GM18511 (cell line): ENCODE results near the gene CRYGS.
A peak's percentile ranks its signal among the peaks of the same experiment; 100 is the strongest.
"Not testable (repeated sequence)": the region's sequence is repeated elsewhere in the genome, so short reads cannot be mapped to it uniquely, and the experiment has no call there.

Experiments
- ATAC-seq: cut with Tn5 transposase; IDR thresholded peaks from one replicate; pipeline ENCODE4 v1.9.1; 2021; ENCODE audit warnings: mild to moderate bottlenecking, moderate library complexity; ENCODE audit not compliant: unreplicated experiment

CRYGS gene

DNA sequence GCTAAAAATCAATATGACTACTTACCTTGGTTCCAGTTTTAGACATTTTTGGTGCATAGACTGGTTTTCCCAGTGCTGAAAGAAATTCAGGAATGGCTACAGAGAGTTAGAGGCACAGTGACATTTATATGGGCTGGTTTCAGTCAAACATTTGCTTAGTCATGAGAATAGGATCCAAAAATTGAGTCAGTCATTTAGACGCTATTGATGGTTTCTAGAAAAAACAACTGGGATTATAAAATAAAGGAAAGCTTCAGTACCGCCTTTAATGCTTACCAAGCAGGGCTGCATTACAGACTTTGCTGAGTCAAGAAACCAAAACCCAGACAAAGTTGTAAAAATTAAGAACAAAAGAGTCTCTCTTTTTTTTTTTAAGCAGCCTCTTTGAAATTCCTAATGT, at the start of gene CRYGS:
Gene CRYGS, minus strand, starts transcription at position 100 of the 400 bp plus-strand sequence. Its CDS starts 54 bp downstream, at position 46.
- no peak for ATAC-seq

DNA sequence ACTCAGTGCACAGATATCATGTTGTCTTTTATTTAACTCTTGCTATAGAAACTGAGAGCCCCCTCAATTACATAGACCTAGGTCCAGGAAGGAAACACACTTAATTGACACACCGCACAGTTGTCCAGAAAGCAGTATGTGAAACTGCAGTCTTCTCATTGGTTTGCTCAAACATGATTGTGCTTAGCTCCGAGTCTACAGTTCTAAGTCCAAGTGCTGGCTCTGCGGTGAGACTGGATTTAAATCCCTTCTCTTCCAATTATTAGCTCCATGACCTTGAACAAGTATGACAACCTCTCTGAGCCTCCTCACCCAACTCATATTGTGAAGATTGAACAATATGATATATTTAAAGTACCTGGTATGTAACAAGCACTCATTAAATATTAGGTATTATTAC, 49.7 kb upstream of the CRYGS start:
- no peak for ATAC-seq

DNA sequence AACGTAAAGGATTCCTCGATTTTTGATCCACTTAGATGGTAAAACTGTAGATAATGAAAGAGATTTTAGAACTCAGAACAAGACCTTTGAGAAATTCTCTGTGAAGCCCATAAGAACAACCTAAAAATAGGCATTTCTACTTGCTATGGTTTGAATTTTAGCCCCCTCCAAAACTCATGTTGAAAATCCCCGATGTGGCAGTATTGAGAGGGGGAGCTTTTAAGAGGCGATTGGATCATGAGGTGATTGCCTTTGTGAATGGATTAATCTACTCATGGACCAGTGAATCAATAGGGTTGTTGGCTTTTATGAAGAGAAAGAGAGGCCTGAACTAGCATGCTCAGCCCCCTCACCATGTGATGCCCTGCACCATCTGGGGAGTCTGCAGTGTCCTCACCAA, 48.5 kb upstream of the CRYGS start:
- no peak for ATAC-seq

DNA sequence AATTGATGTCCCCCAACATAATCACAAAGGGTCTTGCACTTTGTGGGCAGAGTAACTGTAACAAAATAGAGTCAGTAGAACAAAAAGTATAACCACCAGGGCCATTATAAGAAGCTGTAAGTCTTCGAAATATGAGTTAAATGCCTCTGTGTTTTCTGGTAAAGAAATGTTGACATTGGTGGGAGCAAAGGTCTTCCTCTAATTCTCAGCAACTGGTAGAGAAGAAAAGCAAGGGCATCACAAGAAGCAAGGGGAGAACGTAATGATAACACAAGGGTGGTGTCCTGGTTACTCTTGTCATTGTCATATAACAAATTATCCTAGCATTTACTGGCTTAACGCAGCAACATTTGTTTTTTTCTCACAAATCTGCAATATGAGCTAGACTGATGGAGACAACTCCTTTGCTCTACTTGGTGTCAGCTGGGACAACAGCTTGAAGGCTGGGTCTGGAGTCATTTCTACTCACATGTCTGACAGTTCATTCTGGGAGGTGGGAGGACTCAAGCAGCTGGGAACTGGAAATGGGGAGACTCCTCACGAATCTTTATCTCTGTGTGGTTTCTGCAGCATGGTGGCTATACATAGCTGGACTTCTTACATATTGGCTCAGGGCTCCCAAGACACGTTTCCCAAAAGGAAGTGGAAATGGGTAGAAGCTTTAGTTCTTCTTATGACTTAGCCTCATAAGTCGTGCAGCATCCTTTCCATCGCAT, 46.6 kb upstream of the CRYGS start:
- ATAC-seq, result no peak

DNA sequence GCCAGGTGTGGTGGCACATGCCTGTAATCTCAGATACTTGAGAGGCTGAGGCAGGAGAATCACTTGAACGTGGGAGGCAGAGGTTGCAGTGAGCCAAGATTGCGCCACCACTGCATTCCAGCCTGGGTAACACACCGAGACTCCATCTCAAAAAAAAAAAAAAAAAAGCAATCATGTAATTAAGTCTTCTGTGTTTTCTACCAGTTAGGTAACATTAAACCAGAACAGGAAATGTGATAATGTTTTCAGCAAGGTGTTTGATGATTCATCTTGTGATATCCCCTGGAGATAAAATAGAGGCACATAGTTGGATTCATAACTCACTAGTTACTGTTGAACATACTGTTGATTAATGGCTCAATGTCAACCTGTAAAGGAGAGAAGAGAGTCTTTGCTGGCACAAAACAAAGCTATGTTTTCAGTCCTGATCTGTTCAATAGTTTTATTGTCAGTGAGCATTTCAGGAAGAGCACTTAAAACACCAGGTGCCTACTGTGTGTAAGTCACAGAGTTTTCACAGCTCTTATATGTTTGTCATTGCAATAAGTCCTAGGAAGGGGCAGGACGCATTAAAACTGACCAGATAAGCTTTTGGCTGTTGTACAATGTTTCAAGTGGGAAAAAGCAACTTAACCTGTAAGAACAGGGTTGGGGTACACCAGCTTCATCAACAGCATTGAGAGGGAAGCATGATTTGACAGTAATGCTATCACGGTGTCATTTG, 45.8 kb upstream of the CRYGS start:
- ATAC-seq, result no peak

DNA sequence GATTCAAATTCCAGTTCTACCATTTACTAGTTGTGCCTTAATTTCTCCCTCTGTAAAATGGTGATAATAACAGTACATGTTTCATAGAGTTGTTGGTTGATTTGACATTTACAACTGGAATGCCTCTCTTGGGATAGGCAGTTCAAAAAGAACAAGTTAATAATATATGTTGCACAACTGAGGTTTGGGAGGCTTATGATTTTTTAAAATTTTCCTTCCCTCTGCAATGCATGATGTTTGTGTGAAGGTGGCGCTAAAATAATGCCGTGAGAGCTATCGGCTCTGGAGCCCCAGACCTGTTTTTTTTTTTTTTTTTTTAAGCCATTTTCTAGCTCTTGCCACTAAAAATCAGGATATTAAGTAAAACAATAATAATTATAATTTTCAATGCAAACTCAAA, 44.9 kb upstream of the CRYGS start:
- ATAC-seq, result no peak

DNA sequence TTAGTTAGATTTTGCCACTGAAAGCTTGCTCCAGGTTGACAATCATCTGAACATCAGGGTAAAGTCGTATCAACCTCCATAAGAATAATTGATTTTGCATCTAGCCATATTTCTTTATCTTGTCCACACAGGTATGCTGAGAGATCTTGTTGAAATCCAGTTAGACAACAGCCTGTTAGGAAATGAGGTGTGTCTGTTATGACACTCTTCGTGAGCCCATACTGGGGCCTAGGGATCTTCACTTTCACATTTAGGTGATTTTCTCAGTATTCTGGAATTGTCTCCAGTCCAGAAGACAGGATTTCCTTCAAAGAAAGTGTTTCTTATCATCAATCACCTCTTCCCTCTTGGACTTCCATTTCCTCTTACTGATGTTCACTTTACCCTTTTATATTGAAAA, 44.5 kb upstream of the CRYGS start:
- no peak for ATAC-seq

DNA sequence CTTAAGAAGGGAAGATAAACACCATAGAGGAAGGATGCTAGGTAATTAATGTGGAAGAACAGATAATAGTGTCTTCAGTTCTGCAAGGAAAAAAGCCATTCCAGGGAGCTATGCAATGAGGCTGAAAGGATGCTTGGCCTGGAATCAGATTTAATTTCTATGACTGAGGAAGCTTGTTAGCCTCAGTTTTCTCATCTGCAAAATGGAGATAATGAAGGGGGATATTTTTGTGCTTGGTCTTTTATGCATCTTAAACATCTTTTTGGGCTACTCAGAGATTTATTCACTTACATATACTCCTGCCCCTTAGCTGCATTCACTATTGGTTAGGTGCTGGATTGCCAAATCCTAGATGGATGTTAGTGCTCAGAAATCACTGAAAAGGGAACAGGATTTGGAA, 43.0 kb upstream of the CRYGS start:
- ATAC-seq, result no peak

DNA sequence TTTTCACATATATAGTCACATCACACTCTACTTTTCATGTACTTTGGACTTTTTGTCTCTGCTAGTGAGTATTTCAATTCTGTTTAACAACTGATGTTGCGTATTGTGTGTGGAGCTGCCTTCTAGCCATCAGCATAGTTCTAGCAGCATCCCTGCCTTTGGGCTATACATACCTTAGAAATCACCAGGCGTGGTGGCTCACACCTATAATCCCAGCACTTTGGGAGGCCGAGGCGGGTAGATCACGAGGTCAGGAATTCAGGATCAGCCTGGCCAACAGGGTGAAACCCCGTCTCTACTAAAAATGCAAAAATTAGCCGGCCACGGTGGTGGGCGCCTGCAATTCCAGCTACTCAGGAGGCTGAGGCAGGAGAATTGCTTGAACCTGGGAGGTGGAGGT, 42.1 kb upstream of the CRYGS start:
- not testable (repeated sequence) for ATAC-seq

DNA sequence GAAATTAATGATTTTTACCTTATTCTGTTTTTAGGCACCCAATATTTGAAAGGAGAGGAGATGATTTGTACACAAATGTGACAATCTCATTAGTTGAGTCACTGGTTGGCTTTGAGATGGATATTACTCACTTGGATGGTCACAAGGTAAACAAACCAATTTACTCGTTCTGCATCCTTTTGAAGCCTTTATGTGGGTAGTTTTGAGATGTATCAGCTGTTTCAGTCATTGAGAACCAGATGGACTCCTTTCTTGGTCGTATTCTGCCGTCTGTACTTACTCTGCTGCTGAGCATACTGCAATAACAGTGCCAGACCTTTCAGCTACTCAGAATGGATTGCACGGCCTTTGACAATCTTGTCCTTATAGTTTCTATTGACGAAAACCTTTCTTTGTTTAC, 39.7 kb upstream of the CRYGS start:
- no peak for ATAC-seq

DNA sequence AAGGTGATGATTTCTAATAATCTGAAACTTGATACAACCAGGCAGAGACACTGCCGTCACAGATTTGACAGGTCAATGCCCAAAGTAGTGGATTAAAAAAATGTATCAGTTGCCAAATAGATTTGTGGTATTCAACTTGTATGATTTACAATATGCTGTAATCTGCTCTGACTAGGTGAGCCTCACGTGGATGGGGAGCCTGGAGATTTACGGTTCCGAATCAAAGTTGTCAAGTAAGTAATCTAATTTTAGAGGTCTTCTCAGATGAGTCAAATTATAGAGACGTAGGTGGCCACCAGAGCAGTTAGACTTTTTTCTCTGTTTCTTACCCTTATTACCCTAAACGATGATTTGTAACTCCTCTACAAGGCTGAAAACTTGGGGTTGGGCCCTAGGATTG, 38.4 kb upstream of the CRYGS start:
- no peak for ATAC-seq

DNA sequence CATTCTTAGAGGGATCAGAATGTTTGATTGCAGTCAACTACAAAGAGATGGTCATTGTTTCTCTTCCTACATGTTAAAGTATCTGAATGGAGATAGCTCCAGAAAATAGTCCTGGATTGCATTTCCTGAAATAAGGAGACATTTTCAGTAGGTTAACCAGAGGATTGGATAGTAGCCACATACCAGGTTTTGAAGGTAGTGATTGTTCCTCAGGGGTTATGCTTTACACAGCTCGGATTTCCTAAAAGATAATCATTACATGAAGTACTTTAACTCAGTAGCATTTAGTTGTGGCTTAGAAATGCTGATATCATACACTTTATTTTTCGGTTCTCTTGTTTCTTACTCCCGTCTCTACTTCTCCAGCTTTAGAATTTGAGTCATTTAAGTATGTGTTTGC, 36.6 kb upstream of the CRYGS start:
- no peak for ATAC-seq

DNA sequence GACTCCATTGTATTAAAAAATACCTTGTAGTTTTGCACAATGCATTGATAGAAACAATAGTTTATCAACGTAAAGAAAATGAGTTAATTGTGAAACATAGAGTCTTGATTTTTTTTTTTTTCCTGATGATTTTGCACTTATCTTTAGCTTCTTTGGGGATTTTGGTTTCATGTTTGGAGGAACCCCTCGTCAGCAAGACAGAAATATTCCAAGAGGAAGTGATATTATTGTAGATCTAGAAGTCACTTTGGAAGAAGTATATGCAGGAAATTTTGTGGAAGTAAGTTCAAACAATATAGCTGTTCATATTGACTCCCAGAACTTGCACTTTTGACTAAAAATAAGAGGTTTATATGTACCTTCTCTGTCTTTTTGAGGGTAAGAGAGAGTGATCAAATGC, 33.3 kb upstream of the CRYGS start:
- no peak for ATAC-seq

DNA sequence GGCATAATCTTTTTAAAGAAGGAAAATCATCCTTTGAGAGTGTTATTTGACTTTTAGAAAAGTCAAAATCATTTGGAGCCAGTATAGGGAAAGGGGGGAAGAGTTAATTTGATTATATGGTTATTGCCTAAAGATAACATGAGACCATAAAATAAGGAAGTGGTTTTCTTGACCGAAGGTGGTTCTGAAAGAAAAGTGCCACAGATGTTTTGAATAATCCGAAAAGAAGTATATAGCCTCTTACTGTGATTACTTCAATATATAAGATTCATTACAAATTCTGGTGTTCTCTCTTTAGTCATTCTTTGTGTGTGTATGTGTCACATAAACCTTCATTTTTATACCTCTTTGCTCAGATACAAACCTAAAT, 27.4 kb upstream of the CRYGS start:
- no peak for ATAC-seq

DNA sequence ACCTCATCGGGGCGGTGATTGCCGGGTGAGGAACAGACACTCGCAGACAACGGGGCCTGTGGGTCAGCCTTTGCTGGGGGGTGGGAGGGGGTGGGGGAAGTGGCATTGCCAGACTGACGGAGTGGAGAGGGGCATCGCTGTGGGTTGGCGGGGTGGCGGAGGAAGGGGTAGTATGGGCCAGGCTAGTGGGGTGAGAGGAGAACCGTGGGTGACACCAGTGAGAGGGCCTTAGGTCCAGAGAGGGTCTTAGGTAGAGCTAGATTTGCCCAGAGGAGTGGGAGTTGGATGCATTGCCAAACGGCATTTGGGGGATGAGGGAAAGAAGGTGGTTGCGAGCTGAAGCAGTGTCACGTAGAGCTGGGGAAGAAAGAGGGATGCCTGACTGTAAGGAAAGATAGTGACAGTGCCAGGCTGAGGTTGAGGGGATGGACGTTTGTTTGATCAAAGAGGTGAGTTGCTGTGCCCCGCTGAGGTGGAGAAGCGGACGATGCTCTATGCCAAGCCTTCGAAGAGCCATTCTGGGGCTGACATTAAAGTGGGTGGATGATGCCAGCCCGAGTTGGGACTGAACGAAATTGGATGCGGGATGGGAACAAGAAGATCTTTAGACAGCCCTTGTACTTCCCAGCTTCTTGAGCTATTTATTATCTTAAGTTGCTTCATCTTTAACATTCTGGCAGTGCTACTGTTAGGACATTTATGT, 26.9 kb upstream of the CRYGS start:
- ATAC-seq, result no peak

DNA sequence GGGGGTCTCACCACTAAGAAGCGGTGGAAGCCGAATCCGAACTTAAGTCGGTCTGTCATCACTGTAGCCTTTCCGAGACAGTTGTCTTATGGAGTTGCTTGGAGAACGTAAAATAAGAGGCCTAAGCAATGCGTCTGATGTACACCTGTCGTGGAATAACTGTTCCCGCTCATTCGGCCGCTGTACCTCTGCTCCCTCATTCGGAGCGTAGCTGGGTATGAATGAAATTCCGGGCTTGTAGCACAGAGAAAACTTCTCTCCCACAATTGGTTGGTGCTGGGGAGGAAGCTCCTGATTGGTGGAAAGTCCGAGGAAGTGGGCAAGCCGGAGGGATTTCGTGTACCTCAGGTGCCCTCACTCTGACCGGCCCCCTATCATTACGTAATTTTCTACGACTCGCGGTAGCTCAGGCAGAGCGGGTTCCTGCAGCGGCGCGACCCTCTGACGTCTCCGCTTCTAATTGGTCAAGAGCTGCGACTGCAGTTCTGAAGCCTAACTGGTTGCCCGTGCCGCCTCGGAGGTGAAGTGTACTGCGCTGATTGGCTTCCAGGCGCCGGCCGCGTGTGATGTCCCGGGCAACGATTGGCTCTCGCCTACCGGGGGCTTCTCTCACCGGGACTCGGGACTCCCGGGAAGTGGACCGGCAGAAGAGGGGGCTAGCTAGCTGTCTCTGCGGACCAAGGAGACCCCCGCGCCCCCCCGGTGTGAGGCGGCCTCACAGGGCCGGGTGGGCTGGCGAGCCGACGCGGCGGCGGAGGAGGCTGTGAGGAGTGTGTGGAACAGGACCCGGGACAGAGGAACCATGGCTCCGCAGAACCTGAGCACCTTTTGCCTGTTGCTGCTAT, 26.1 kb upstream of the CRYGS start, which contains the start of gene DNAJB11:
Gene DNAJB11, plus strand, starts transcription at position 625 of the 845 bp plus-strand sequence. Its CDS starts 178 bp downstream, at position 803.
- peak; percentile 82 for ATAC-seq

DNA sequence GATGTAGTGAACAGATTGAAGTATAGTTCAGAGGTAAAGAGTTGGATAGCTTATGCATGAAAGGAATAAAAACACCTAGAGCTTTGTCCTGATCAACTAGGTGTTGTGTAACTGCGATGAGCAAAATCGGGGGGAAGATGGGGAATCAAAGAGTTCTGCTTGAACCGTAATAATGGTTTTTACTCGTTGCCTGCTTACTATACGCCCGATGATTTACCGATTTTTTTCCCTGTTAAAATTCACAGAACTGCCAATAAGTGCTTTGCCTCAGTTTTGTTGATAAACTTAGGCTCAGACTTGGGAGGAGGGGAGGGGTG, 25.6 kb upstream of the CRYGS start:
- ATAC-seq, result no peak

DNA sequence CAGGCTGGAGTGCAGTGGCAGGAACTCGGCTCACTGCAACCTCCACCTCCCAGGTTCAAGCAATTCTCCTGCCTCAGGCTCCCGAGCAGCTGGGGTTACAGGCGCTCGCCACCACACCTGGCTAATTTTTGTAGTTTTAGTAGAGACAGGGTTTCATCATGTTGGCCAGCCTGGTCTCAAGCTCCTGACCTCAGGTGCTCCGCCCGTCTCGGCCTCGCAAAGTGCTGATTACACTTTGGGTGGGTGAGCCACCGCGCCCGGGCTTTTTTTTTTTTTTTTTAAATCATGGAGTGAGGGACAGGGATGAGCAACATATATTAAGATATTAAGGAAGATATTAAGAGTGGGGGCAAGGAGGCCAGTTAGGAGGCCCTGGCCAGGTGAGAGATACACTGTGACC, 25.2 kb upstream of the CRYGS start:
- not testable (repeated sequence) for ATAC-seq

DNA sequence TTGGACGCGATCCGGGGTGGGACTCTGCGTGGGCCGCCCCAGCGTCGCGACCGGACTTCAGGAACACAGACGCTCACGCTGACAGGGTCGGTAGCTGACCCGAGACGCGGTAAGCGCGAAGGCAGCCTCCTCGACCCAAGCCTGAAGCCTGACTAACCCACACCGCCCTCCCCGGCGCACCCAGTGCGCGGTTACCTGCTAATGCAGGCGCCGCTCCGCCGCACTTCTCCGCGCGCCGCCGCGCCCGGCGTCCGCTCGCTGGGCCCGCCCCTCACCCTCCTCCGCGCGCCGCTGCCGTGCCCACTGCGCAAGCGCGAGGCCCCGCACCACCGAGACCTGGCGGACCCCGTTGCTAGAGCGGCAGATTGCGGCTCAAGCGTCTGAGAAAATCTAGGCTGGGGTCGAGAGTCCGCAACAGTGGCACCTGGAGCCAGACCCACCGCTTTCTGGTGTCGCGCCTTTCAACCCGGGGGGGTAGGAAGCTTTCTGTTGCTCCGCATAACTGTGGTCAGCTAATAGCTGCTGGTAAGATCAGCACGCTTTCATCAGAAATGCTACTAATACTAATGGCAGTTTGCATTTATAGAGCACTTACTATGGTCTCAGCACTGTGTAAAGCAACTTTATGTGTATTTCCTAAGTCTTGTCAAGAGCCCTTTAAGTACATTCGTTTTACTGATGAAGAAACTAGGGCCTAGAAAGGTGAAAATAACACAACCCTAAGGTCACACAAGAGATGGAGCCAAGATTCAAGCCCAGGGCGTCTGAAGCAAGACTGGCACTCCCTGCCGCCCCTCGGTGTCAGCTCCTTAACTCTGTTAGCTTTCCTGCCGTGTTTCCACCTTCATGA, 23.1 kb upstream of the CRYGS start, which contains the start of gene TBCCD1:
Gene TBCCD1, minus strand, starts transcription at position 268 of the 850 bp plus-strand sequence. CDS start 3,010 bp downstream, outside the sequence.
- ATAC-seq, result peak; percentile 50

DNA sequence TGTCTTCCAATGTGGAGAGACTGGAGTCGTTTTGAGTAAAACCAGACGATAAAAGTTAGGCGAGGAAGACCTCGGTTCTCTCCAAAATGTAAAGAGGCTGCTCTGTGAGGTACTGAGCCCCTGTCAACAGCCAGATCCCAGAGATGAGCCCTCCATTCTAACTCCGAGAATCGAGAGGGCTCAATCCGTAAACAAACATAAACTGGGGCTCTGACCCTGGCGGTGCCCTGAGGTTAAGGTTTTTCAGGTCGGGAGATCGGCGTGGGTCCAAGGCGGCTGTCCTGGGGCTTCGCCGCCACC, 22.5 kb upstream of the CRYGS start:
- ATAC-seq, result no peak
